SHP77 treated with DMSO at 0.1 percent for 48 hours (cell line): Measurements from ENCODE around the gene HOXB13.
A peak's percentile ranks its signal among the peaks of the same experiment; 100 is the strongest.

ENCODE experiments used
- DNase-seq: peaks from one replicate; lab custom pipeline; 2025; lab: John Stamatoyannopoulos, UW

The HOXB13 gene

GRCh38 chr17:48728232-48729231 lies at the start of gene HOXB13:
Gene HOXB13 (minus strand): TSS chr17:48728750. CDS start chr17:48728593, 157 bp downstream.
- peak; percentile 18 for DNase-seq

GRCh38 chr17:48776602-48777001 lies 48.1 kb upstream of the HOXB13 start:
- DNase-seq, result no peak

GRCh38 chr17:48773245-48773644 lies 44.7 kb upstream of the HOXB13 start:
- no peak for DNase-seq

- no peak for DNase-seq
Measured at GRCh38 chr17:48770954-48771353, 42.4 kb upstream of the HOXB13 start.

- DNase-seq, result no peak
Measured at GRCh38 chr17:48769009-48769675, 40.6 kb upstream of the HOXB13 start.

GRCh38 chr17:48767263-48767774 lies 38.8 kb upstream of the HOXB13 start:
- no peak for DNase-seq

- no peak for DNase-seq
Measured at GRCh38 chr17:48761114-48761513, 32.6 kb upstream of the HOXB13 start.

GRCh38 chr17:48760411-48760810 lies 31.9 kb upstream of the HOXB13 start:
- DNase-seq, result no peak

- no peak for DNase-seq
Measured at GRCh38 chr17:48759288-48759687, 30.7 kb upstream of the HOXB13 start.

GRCh38 chr17:48757524-48757961 lies 29.0 kb upstream of the HOXB13 start:
- DNase-seq, result no peak

- no peak for DNase-seq
Measured at GRCh38 chr17:48756830-48757251, 28.3 kb upstream of the HOXB13 start.

- no peak for DNase-seq
Measured at GRCh38 chr17:48755356-48755755, 26.8 kb upstream of the HOXB13 start.

- no peak for DNase-seq
Measured at GRCh38 chr17:48754500-48755261, 26.1 kb upstream of the HOXB13 start.

GRCh38 chr17:48753794-48754499 lies 25.4 kb upstream of the HOXB13 start:
- DNase-seq, result no peak

GRCh38 chr17:48752399-48753288 lies 24.1 kb upstream of the HOXB13 start:
- DNase-seq, result no peak

GRCh38 chr17:48751733-48752398 lies 23.3 kb upstream of the HOXB13 start:
- no peak for DNase-seq

- no peak for DNase-seq
Measured at GRCh38 chr17:48751172-48751571, 22.6 kb upstream of the HOXB13 start.

- DNase-seq, result no peak
Measured at GRCh38 chr17:48749621-48750553, 21.3 kb upstream of the HOXB13 start.
